Measurements from ENCODE around the gene KNL1. TPM values are rescaled to one million over a fixed set of nuclear protein-coding genes. Genes with fewer than 3 reads are reported as not detected.

KNL1 gene
- 1.3 and 27.4 TPM in 2 replicates for total RNA-seq

GRCh38 chr15:40593588-40594428 lies at the start of gene KNL1:
Gene KNL1, plus strand, starts transcription at chr15:40594249. Its CDS starts 8,683 bp downstream, at chr15:40602932.

GRCh38 chr15:40564591-40565332 lies 29.3 kb upstream of the KNL1 start, which contains the start of gene CCDC32:
Gene CCDC32, minus strand, starts transcription at chr15:40565042. Its CDS starts 2,027 bp downstream, at chr15:40563015.

GRCh38 chr15:40569129-40569953 lies 24.7 kb upstream of the KNL1 start, which contains the start of gene RPUSD2:
Gene RPUSD2, plus strand, starts transcription at chr15:40569299. Its CDS starts 39 bp downstream, at chr15:40569338.

GRCh38 chr15:40694688-40695468 lies 100.8 kb downstream of the KNL1 start, which contains the start of gene RAD51:
Gene RAD51, plus strand, starts transcription at chr15:40695174. Its CDS starts 3,585 bp downstream, at chr15:40698759.

Other genes with a start within 250 kb of the KNL1 start
- gene PHGR1, start 243.2 kb upstream of the KNL1 start, total RNA-seq, result not detected in 2 replicates
- 0.33 and 0.38 TPM in 2 replicates for gene DISP2, start 236.0 kb upstream of the KNL1 start, total RNA-seq
- 10.0 and 94.8 TPM in 2 replicates for gene KNSTRN, start 211.5 kb upstream of the KNL1 start, total RNA-seq
- gene IVD, start 188.5 kb upstream of the KNL1 start, total RNA-seq, result 35.0 and 44.6 TPM in 2 replicates
- gene BAHD1, start 153.3 kb upstream of the KNL1 start, total RNA-seq, result 9.6 and 13.9 TPM in 2 replicates
- gene CHST14, start 123.3 kb upstream of the KNL1 start, total RNA-seq, result 23.6 and 34.0 TPM in 2 replicates
- 17.1 and 17.6 TPM in 2 replicates for gene CCDC32, start 29.2 kb upstream of the KNL1 start, total RNA-seq
- gene RPUSD2, start 24.9 kb upstream of the KNL1 start, total RNA-seq, result 16.3 and 16.7 TPM in 2 replicates
- gene RAD51, start 100.9 kb downstream of the KNL1 start, total RNA-seq, result 3.7 and 12.7 TPM in 2 replicates
- 14.3 and 16.1 TPM in 2 replicates for gene RMDN3, start 161.0 kb downstream of the KNL1 start, total RNA-seq
- 24.9 and 91.1 TPM in 2 replicates for gene GCHFR, start 169.8 kb downstream of the KNL1 start, total RNA-seq
- gene C15orf62, start 175.7 kb downstream of the KNL1 start, total RNA-seq, result 0.16 and 0.63 TPM in 2 replicates
- gene ZFYVE19, start 212.8 kb downstream of the KNL1 start, total RNA-seq, result 23.2 and 30.5 TPM in 2 replicates
- 32.7 and 34.9 TPM in 2 replicates for gene DNAJC17, start 213.2 kb downstream of the KNL1 start, total RNA-seq
- gene PPP1R14D, start 234.5 kb downstream of the KNL1 start, total RNA-seq, result not detected in 2 replicates
- gene SPINT1, start 249.8 kb downstream of the KNL1 start, total RNA-seq, result 64.9 and 128 TPM in 2 replicates